Measurements from ENCODE around the gene CDH13.

Gene CDH13

GRCh38 chr16:83849421-83849820, 1222.7 kb downstream of the CDH13 start:
- DNase-seq (ENCODE audit: low spot score) (no peak), FAIRE-seq (no peak)

All from RCC 7860 (cell line).